ENCODE data around the gene RASGEF1B. TPM values are rescaled to one million over a fixed set of nuclear protein-coding genes. Genes with fewer than 3 reads are reported as not detected.

Gene RASGEF1B
- total and polyA plus RNA-seq, 2 donors (not counting 3 experiments of a cell fraction or from before 2014, with no cell fraction given), result not detected

DNA sequence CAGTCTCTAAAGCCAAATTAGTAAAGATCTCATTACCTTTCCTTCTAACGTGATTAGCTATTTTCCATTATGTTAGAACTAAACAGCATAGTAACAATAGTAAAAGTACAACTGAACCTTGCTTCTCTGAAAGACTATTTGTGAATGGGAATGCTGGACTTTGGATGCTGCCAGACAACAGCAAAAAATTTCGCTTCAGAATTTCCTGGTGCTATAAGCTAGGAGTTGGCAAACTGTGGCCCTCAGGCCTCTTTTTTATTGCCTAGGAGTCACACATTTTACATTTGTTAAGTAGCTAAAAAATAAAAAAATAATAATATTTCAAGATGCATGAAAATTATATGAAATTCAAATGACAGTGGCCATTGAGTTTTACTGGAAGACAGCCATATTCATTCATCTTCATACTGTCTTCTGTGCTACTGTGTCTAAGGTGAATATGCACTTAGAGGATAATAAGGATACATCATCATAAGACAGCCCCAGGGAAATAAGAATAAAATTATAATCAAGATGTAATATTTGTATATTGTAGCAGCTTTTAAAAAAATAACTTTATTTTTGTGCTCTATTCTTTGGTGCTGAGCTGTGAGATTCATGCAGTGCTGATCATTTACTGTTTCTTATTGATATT is 34.6 kb downstream of the RASGEF1B start:
- Histone ChIP-seq H3K79me2 (ENCODE audit: control insufficient read depth, insufficient read depth, low read length) (no peaks in the 10 kb centered on the region), H3K4me2 (ENCODE audit: insufficient read depth, low read length) (no peak overlapping the region), H3K4me3 (replicated peaks in 1 of 3; ENCODE audit: insufficient read depth in 1 of 3, low read depth in 1 of 3, low read length in 3 of 3) (no peak overlapping the region), H4K20me1 (replicated peaks; ENCODE audit: control insufficient read depth, extremely low read depth, insufficient read depth, low read length) (no peaks in the 10 kb centered on the region), H2AFZ (ENCODE audit: low read depth, low read length) (no peak overlapping the region), H3K9ac (replicated peaks; ENCODE audit: extremely low read depth, insufficient read depth, low read length) (no peak overlapping the region), H3K9me1 (replicated peaks; ENCODE audit: control insufficient read depth, extremely low read depth, insufficient read depth, low read length) (no peaks in the 10 kb centered on the region), H3K4me1 (ENCODE audit: control insufficient read depth, extremely low read depth, insufficient read depth, low read length) (no peaks in the 10 kb centered on the region), H3K27me3 (ENCODE audit: control insufficient read depth in 2 of 2, insufficient read depth in 2 of 2, low read length in 2 of 2) (no peaks in the 10 kb centered on the region), H3K27ac (ENCODE audit: insufficient read depth, low read depth, low read length) (no peak overlapping the region), H3K9me3 (replicated peaks; ENCODE audit: control insufficient read depth, insufficient read depth, low read length) (no peaks in the 10 kb centered on the region), H3K36me3 (ENCODE audit: control insufficient read depth in 2 of 2, extremely low read depth in 1 of 2, insufficient read depth in 2 of 2, low read length in 2 of 2) (no peaks in the 10 kb centered on the region)
- ChIA-PET POLR2A (no interaction called here), CTCF (interaction anchor here (1.4 kb wide), 1 partner anchor 476 kb away, joined by 3 read pairs; no protein-coding TSS in a partner anchor)
- TF ChIP-seq FOS (IDR thresholded peaks at IDR 0.05; ENCODE audit: borderline replicate concordance, insufficient read depth, low read length), result no peak
- no peak for TF ChIP-seq JUN (IDR thresholded peaks at IDR 0.05; ENCODE audit: borderline replicate concordance, insufficient read depth, insufficient read length, low read depth)
- TF ChIP-seq, protein P1, sequence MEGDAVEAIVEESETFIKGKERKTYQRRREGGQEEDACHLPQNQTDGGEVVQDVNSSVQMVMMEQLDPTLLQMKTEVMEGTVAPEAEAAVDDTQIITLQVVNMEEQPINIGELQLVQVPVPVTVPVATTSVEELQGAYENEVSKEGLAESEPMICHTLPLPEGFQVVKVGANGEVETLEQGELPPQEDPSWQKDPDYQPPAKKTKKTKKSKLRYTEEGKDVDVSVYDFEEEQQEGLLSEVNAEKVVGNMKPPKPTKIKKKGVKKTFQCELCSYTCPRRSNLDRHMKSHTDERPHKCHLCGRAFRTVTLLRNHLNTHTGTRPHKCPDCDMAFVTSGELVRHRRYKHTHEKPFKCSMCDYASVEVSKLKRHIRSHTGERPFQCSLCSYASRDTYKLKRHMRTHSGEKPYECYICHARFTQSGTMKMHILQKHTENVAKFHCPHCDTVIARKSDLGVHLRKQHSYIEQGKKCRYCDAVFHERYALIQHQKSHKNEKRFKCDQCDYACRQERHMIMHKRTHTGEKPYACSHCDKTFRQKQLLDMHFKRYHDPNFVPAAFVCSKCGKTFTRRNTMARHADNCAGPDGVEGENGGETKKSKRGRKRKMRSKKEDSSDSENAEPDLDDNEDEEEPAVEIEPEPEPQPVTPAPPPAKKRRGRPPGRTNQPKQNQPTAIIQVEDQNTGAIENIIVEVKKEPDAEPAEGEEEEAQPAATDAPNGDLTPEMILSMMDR (IDR thresholded peaks at IDR 0.05; ENCODE audit: extremely low read depth in 1 of 2, insufficient read depth in 1 of 2, low read depth in 1 of 2, low read length in 2 of 2), result no peak
- TF ChIP-seq POLR2A (IDR thresholded peaks at IDR 0.05; ENCODE audit: low read depth, low read length), result no peak
- TF ChIP-seq POLR2AphosphoS5 (IDR thresholded peaks at IDR 0.05; ENCODE audit: insufficient read depth, low read depth, low read length), result no peak
- no peak for TF ChIP-seq MAX (IDR thresholded peaks at IDR 0.05; ENCODE audit: insufficient read depth, insufficient read length)
- no peak for TF ChIP-seq EZH2 (IDR thresholded peaks at IDR 0.05; ENCODE audit: borderline replicate concordance, low read depth, low read length, severe bottlenecking)
- no peak for FAIRE-seq
- DNase-seq (ENCODE audit: low read depth, low spot score), result no peak
- intact Hi-C loops (cut with micrococcal nuclease), result no loop called here
- no TSS peak for BruUV-seq (replicated peaks)
- dilution Hi-C loops (cut with MboI; ENCODE audit: extremely low pct_ligation_motif_present, low sequenced_read_pairs), result no loop called here

All from endothelial cell of umbilical vein (primary cell).